Measurements from ENCODE around the gene CCDC200.
"Not testable (repeated sequence)": the region's sequence is repeated elsewhere in the genome, so short reads cannot be mapped to it uniquely, and the experiment has no call there.

The CCDC200 gene

GRCh38 chr17:43210576-43210975, 17.8 kb downstream of the CCDC200 start:
- DNase-seq (ENCODE audit: low read depth): no peak
- TF ChIP-seq CTCF (conservative IDR thresholded peaks at IDR 0.05; ENCODE audit: low read depth, low read length): no peak
- no peak overlapping the region for H3K4me3 ChIP-seq (ENCODE audit: low read depth, low read length)

DNA sequence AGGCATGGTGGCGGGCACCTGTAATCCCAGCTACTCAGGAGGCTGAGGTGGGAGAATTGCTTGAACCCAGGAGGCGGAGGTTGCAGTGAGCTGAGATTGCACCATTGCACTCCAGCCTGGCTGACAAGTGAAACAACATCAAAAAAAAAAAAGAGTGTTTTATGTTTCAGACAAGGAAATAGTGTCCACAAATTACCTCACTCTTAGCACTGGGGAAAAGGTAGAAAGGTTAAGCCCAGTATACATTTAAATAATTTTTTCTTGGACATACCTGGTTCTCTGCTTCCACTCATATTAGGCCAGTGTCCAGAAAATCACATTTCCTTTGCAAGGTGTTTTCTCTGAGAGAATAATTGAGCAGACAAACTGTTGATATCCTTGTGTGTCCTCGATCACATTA, 25.4 kb downstream of the CCDC200 start:
- not testable (repeated sequence) for H3K4me3 ChIP-seq (ENCODE audit: low read depth, low read length); DNase-seq (ENCODE audit: low read depth)

DNA sequence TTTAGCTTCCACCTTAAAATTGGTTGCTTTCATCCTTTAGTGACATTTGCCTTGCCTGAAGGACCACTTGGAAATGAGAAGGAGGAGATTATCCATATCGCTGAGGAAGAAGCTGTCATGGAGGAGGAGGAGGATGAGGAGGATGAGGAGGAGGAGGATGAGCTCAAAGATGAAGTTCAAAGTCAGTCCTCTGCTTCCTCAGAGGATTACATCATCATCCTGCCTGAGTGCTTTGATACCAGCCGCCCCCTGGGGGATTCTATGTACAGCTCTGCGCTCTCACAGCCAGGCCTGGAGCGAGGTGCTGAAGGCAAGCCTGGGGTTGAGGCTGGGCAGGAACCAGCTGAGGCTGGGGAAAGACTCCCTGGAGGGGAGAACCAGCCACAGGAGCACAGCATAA, 28.3 kb downstream of the CCDC200 start:
- peak; percentile 6 for TF ChIP-seq CTCF (conservative IDR thresholded peaks at IDR 0.05; ENCODE audit: low read depth, low read length)
- DNase-seq (ENCODE audit: low read depth): peak; percentile 41
- no peak overlapping the region for H3K4me3 ChIP-seq (ENCODE audit: low read depth, low read length)

DNA sequence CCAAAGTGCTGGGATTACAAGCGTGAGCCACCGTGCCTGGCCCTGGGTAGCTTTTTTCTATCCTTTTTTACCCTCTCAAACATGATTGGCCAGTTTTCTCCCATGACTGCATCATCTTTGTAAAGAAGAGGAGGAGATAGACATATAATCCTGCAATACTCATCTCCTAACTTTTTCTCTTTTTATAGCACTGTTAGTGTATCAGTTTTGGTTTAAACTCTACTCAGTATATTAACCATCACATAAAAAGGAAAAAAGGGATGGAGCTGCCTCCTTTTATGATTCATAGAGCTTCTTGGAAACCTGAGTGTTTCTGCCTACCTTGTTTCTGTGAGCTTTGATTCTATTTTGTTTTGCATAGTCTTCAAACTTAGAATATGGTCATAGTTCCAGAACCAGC, 28.8 kb downstream of the CCDC200 start:
- TF ChIP-seq CTCF (conservative IDR thresholded peaks at IDR 0.05; ENCODE audit: low read depth, low read length): no peak
- no peak overlapping the region for H3K4me3 ChIP-seq (ENCODE audit: low read depth, low read length)
- no peak for DNase-seq (ENCODE audit: low read depth)

DNA sequence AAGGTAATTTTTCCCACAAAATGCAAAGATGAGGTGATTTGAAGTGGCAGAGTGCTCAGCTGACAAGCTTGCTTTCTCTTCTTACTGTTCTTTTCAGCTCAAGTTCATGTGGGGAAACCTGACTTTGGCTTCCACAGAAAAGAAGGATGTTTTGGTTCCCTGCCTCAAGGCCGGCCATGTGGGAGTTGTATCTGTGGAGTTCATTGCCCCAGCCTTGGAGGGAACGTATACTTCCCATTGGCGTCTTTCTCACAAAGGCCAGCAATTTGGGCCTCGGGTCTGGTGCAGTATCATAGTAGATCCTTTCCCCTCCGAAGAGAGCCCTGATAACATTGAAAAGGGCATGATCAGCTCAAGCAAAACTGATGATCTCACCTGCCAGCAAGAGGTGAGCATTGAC, 35.2 kb downstream of the CCDC200 start:
- no peak for DNase-seq (ENCODE audit: low read depth)
- no peak overlapping the region for H3K4me3 ChIP-seq (ENCODE audit: low read depth, low read length)
- no peak for TF ChIP-seq CTCF (conservative IDR thresholded peaks at IDR 0.05; ENCODE audit: low read depth, low read length)

DNA sequence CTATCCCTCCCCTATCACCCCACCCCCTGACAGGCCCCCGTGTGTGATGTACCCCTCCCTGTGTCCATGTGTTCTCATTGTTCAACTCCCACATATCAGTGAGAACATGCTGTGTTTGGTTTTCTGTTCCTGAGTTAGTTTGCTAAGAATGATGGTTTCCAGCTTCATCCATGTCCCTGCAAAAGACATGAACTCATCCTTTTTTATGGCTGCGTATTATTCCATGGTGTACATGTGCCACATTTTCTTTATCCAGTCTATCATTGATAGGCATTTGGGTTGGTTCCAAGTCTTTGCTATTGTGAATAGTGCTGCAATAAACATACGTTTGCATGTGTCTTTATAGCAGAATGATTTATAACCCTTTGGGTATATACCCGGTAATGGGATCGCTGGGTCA, 41.8 kb downstream of the CCDC200 start:
- not testable (repeated sequence) for DNase-seq (ENCODE audit: low read depth); H3K4me3 ChIP-seq (ENCODE audit: low read depth, low read length)

DNA sequence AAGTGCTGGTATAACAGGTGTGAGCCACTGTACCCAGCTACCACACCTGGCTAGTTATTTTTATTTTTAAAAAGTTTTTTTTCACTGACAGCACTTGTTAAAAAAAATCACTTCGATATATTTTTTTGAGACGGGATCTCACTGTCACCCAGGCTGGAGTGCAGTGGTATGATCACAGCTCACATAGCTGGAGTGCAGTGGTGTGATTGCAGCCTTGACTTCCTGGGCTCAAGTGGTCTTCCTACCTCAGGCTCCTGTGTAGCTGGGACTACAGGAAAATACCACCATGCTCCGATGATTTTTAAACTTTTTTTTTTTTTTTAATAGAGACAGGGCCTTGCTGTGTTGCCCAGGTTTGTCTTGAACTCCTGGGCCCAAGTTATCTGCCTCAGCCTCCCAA, 44.5 kb downstream of the CCDC200 start:
- H3K4me3 ChIP-seq (ENCODE audit: low read depth, low read length): no peak overlapping the region
- DNase-seq (ENCODE audit: low read depth): no peak
- TF ChIP-seq CTCF (conservative IDR thresholded peaks at IDR 0.05; ENCODE audit: low read depth, low read length): no peak

- no peak overlapping the region for H3K4me3 ChIP-seq (ENCODE audit: low read depth, low read length)
- no peak for DNase-seq (ENCODE audit: low read depth)
- TF ChIP-seq CTCF (conservative IDR thresholded peaks at IDR 0.05; ENCODE audit: low read depth, low read length): no peak
Measured at GRCh38 chr17:43176119-43176570, 52.3 kb downstream of the CCDC200 start.

All from choroid plexus epithelial cell (primary cell).